Mesenchymal stem cell (in vitro differentiated cells and primary cell): Measurements from ENCODE around the gene POLDIP3.
"Not testable (repeated sequence)": the region's sequence is repeated elsewhere in the genome, so short reads cannot be mapped to it uniquely, and the experiment has no call there.

ENCODE experiments used
- DNase-seq: peaks from one replicate; pipeline ENCODE4 v3.0.0-alpha.2; 2013
- H2AFZ ChIP-seq: one replicate; pipeline ENCODE4 v1.6.1; 2013; ENCODE audit warnings: low read depth, mild to moderate bottlenecking, control low read depth, inconsistent platforms, low read length, moderate library complexity
- H2AK5ac ChIP-seq: 2 replicates; pipeline ENCODE4 v1.6.1; 2013; ENCODE audit warnings: low read length, moderate library complexity, mild to moderate bottlenecking, inconsistent platforms; ENCODE audit not compliant: severe bottlenecking
- H2BK120ac ChIP-seq: one replicate; pipeline ENCODE4 v1.6.1; 2013; ENCODE audit warnings: low read depth, mild to moderate bottlenecking, inconsistent platforms, low read length, moderate library complexity
- H2BK12ac ChIP-seq, 2 experiments: one replicate each; pipeline ENCODE4 v1.6.1; 2013; ENCODE audit warnings: inconsistent platforms in 2 of 2, low read length in 2 of 2, mild to moderate bottlenecking in 2 of 2, moderate library complexity in 2 of 2, control low read depth in 1 of 2
- H2BK15ac ChIP-seq: one replicate; pipeline ENCODE4 v1.6.1; 2013; ENCODE audit warnings: mild to moderate bottlenecking, low read depth, inconsistent platforms; ENCODE audit not compliant: poor library complexity, severe bottlenecking
- H2BK5ac ChIP-seq: 2 replicates; pipeline ENCODE4 v1.6.1; 2013; ENCODE audit warnings: low read depth, mild to moderate bottlenecking, low read length, control low read depth, inconsistent platforms; ENCODE audit not compliant: poor library complexity, severe bottlenecking
- H3K14ac ChIP-seq, 2 experiments: one replicate each; pipeline ENCODE4 v1.6.1; 2013; ENCODE audit warnings: inconsistent platforms in 2 of 2, low read length in 2 of 2, control low read depth in 1 of 2, mild to moderate bottlenecking in 1 of 2, moderate library complexity in 1 of 2
- H3K18ac ChIP-seq, 2 experiments: one replicate each; pipeline ENCODE4 v1.6.1; 2013; ENCODE audit warnings: inconsistent platforms in 2 of 2, low read length in 2 of 2, control low read depth in 1 of 2, low read depth in 1 of 2, mild to moderate bottlenecking in 1 of 2
- H3K23ac ChIP-seq, 2 experiments: one replicate each; pipeline ENCODE4 v1.6.1; 2013; ENCODE audit warnings: inconsistent platforms in 2 of 2, low read length in 2 of 2, mild to moderate bottlenecking in 2 of 2, moderate library complexity in 2 of 2, control low read depth in 1 of 2
- H3K27ac ChIP-seq: 2 replicates; pipeline ENCODE4 v1.5.1; 2013; ENCODE audit warnings: mild to moderate bottlenecking, moderate library complexity, low read length, control low read depth, inconsistent platforms; ENCODE audit not compliant: poor library complexity, severe bottlenecking
- H3K27me3 ChIP-seq, 2 experiments: 2 replicates each; pipeline versions ENCODE4 v1.6.1 to v1.7.0; 2013; ENCODE audit warnings: low read length in 2 of 2, mild to moderate bottlenecking in 2 of 2, moderate library complexity in 2 of 2, control low read depth in 1 of 2, inconsistent platforms in 1 of 2; ENCODE audit not compliant: control insufficient read depth in 1 of 2, insufficient read depth in 1 of 2
- H3K36me3 ChIP-seq, 2 experiments: 2 replicates each; pipeline versions ENCODE4 v1.6.1 to v1.7.0; 2013; ENCODE audit warnings: low read length in 2 of 2, control low read depth in 1 of 2, inconsistent platforms in 1 of 2, low read depth in 1 of 2, mild to moderate bottlenecking in 1 of 2; ENCODE audit not compliant: insufficient read depth in 2 of 2, control insufficient read depth in 1 of 2
- H3K4ac ChIP-seq, 2 experiments: one replicate each; pipeline ENCODE4 v1.6.1; 2013; ENCODE audit warnings: inconsistent platforms in 2 of 2, low read length in 2 of 2, mild to moderate bottlenecking in 2 of 2, moderate library complexity in 2 of 2, control low read depth in 1 of 2, low read depth in 1 of 2
- H3K4me1 ChIP-seq: 2 replicates; pipeline ENCODE4 v1.6.1; 2013; ENCODE audit warnings: low read depth, low read length, control low read depth; ENCODE audit not compliant: control insufficient read depth, insufficient read depth
- H3K4me2 ChIP-seq: 2 replicates; pipeline ENCODE4 v1.6.1; 2013; ENCODE audit warnings: low read length, mild to moderate bottlenecking, inconsistent platforms; ENCODE audit not compliant: poor library complexity, severe bottlenecking
- H3K4me3 ChIP-seq, 2 experiments: 2 replicates each; pipeline versions ENCODE4 v1.5.1 to v1.7.0; 2013; ENCODE audit warnings: low read length in 2 of 2, mild to moderate bottlenecking in 2 of 2, control low read depth in 1 of 2, low read depth in 1 of 2; ENCODE audit not compliant: insufficient read depth in 1 of 2
- H3K79me1 ChIP-seq: replicated peaks from 2 replicates; pipeline ENCODE4 v1.6.1; 2013; ENCODE audit warnings: mild to moderate bottlenecking, control low read depth, low read length, inconsistent platforms; ENCODE audit not compliant: poor library complexity, severe bottlenecking
- H3K9ac ChIP-seq: 2 replicates; pipeline ENCODE4 v1.7.0; 2013; ENCODE audit warnings: mild to moderate bottlenecking, low read length, moderate library complexity
- H3K9me3 ChIP-seq: 2 replicates; pipeline ENCODE4 v1.7.0; 2013; ENCODE audit warnings: mild to moderate bottlenecking, low read length; ENCODE audit not compliant: control insufficient read depth
- H4K8ac ChIP-seq: one replicate; pipeline ENCODE4 v1.6.1; 2013; ENCODE audit warnings: inconsistent platforms, mild to moderate bottlenecking, low read length, moderate library complexity
- H4K91ac ChIP-seq: one replicate; pipeline ENCODE4 v1.6.1; 2013; ENCODE audit warnings: mild to moderate bottlenecking, low read length, inconsistent platforms
- WGBS: methylation state at CpG from one replicate; pipeline ENCODE4 v1.1.7; 2013; ENCODE audit warnings: mixed read lengths; 5-methylcytosine and 5-hydroxymethylcytosine counted together

Gene POLDIP3

DNA sequence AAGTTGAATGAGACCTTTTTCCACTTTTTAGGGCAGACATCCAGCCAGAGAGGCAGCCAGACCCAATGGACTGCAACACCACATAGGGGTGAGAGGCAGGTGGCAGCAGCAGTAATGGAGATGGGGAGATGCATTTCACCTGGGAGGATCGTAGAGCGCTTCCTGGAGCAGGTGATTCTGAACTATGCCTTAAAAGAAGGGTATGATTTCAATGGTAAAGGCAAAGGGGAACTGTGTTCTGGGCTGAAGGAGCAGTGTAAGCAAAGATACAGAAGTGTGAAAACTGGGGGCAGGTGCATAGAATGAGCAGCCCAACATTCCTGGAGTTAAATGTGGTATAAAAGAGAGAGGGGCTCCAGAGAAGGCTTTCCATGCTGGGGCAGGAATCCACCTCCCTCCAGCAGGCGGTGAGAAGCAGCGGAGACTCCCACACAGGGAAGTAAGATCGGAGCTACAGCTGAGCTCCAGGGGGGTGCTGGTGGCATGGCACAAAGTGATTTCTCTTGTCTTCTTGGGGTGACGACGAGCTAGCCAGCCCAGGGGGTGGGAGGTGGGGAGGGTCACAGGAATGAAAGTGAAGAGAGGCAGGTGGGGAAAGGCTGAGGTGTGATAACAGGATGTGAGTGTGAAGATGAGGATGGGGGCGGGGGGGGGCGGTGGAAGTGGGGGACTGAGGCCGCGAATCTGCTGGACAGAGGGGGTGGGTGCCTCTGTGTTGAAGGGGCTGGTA, 65.2 kb downstream of the POLDIP3 start:
- H3K4me3 ChIP-seq: no peak overlapping the region
- DNase-seq: no peak
- H2BK5ac ChIP-seq: no peak overlapping the region
- H3K4me2 ChIP-seq: no peak overlapping the region
- no peak overlapping the region for H4K91ac ChIP-seq
- no peaks in the 10 kb centered on the region for H3K79me1 ChIP-seq
- no peak overlapping the region for H3K27ac ChIP-seq
- no peak overlapping the region for H2AK5ac ChIP-seq
- H3K18ac ChIP-seq: no peak overlapping the region
- WGBS: 94% methylated on average over 11 of the region's 11 CpGs
- H3K9me3 ChIP-seq: no peaks in the 10 kb centered on the region
- H3K4ac ChIP-seq: no peak overlapping the region
- H4K8ac ChIP-seq: no peak overlapping the region
- H3K23ac ChIP-seq: no peak overlapping the region
- no peak overlapping the region for H3K9ac ChIP-seq
- H3K14ac ChIP-seq: no peak overlapping the region
- no peaks in the 10 kb centered on the region for H3K36me3 ChIP-seq
- no peak overlapping the region for H2BK15ac ChIP-seq
- H2BK12ac ChIP-seq: no peak overlapping the region
- peaks cover 11 to 33% of the 10 kb centered on the region in 2 experiments for H3K27me3 ChIP-seq
- no peak overlapping the region for H2AFZ ChIP-seq
- H3K4me1 ChIP-seq: peaks cover 10% of the 10 kb centered on the region
- H2BK120ac ChIP-seq: no peak overlapping the region

DNA sequence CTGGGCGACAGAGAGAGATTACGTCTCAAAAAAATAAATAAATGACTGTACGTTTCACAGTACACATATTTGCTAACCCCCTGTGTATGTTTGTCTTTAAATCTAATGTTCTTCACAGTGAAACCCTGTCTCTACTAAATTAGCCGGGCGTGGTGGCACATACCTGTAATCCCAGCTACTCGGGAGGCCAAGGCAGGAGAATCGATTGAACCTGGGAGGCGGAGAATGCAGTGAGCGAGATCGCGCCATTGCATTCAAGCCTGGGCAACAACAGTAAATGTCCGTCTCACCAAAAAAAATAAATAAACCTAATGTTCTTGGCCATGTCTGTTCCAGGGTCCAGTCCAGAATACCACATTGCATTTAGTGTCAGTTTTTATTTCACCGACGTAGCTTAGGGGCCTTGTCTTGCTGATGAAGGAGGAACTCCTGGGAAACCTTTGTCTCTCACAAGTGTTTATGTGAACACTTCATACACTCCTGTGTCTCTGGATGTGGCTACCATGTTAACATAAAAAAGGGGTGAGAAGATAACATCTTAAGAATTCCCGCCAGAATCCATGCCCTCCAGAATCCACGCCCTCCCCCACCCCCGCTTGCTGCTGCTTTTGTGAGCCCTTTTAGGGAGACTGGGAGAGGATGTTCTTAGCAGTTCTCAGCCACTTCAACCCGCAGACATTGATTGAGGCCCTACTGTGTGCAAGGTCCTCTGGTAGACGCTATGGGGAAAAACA, 65.9 kb downstream of the POLDIP3 start:
- Histone ChIP-seq H4K91ac (no peak overlapping the region), H4K8ac (no peak overlapping the region)
- WGBS: 83% methylated on average over 17 of the region's 19 CpGs

GRCh38 chr22:42548126-42548525, 66.6 kb downstream of the POLDIP3 start:
- not testable (repeated sequence) for H3K27ac ChIP-seq, H4K8ac ChIP-seq, H3K18ac ChIP-seq, H3K23ac ChIP-seq, H3K9ac ChIP-seq, H3K4me3 ChIP-seq, H2BK12ac ChIP-seq, H2BK5ac ChIP-seq, H3K79me1 ChIP-seq, H2BK120ac ChIP-seq, H3K4ac ChIP-seq, H3K9me3 ChIP-seq, H3K36me3 ChIP-seq, H2BK15ac ChIP-seq, H4K91ac ChIP-seq, H2AFZ ChIP-seq, DNase-seq, H3K4me2 ChIP-seq, H2AK5ac ChIP-seq, H3K14ac ChIP-seq, H3K4me1 ChIP-seq
- WGBS: 56% methylated on average over 6 of the region's 6 CpGs
- H3K27me3 ChIP-seq: peaks cover 11 to 33% of the 10 kb centered on the region in 2 experiments

More for the DNA sequence above, 65.9 kb downstream of the POLDIP3 start:
- no peak overlapping the region for H2BK12ac ChIP-seq
- H3K4me3 ChIP-seq: no peak overlapping the region
- H3K4me1 ChIP-seq: peaks cover 4% of the 10 kb centered on the region
- no peak overlapping the region for H2BK5ac ChIP-seq
- no peak for DNase-seq
- no peaks in the 10 kb centered on the region for H3K9me3 ChIP-seq
- H3K9ac ChIP-seq: no peak overlapping the region
- H3K27me3 ChIP-seq: peaks cover 11 to 33% of the 10 kb centered on the region in 2 experiments
- no peak overlapping the region for H3K27ac ChIP-seq
- H3K14ac ChIP-seq: no peak overlapping the region
- no peaks in the 10 kb centered on the region for H3K79me1 ChIP-seq
- no peak overlapping the region for H2AFZ ChIP-seq
- no peak overlapping the region for H2AK5ac ChIP-seq
- no peaks in the 10 kb centered on the region for H3K36me3 ChIP-seq
- no peak overlapping the region for H3K18ac ChIP-seq
- H2BK15ac ChIP-seq: no peak overlapping the region
- H3K4me2 ChIP-seq: no peak overlapping the region
- H3K4ac ChIP-seq: no peak overlapping the region
- no peak overlapping the region for H3K23ac ChIP-seq
- H2BK120ac ChIP-seq: no peak overlapping the region

- Histone ChIP-seq H4K91ac (no peak overlapping the region), H2AK5ac (no peak overlapping the region), H3K14ac (no peak overlapping the region), H3K4me1 (no peaks in the 10 kb centered on the region), H3K9ac (no peak overlapping the region), H3K4ac (no peak overlapping the region), H3K27me3 (peaks cover 11 to 33% of the 10 kb centered on the region in 2 experiments), H2BK15ac (no peak overlapping the region), H2AFZ (no peak overlapping the region), H2BK12ac (no peak overlapping the region), H3K27ac (no peak overlapping the region), H3K18ac (no peak overlapping the region), H2BK120ac (no peak overlapping the region), H3K4me3 (no peak overlapping the region), H3K79me1 (no peaks in the 10 kb centered on the region), H3K9me3 (no peaks in the 10 kb centered on the region), H4K8ac (no peak overlapping the region), H3K36me3 (no peaks in the 10 kb centered on the region), H3K23ac (no peak overlapping the region), H3K4me2 (no peak overlapping the region), H2BK5ac (no peak overlapping the region)
- DNase-seq: no peak
- WGBS: 69% methylated on average over 8 of the region's 9 CpGs
Observed at GRCh38 chr22:42547562-42547961, 67.1 kb downstream of the POLDIP3 start.
